Thyroid gland (tissue), 4 donors: Measurements from ENCODE around the gene TAS1R3. TPM values are rescaled to one million over a fixed set of nuclear protein-coding genes. Genes with fewer than 3 reads are reported as not detected.

Experiments used
- DNase-seq, 2 donors: peaks; one replicate each; pipeline ENCODE4 v3.0.0-alpha.2; 2019
- H3K27ac ChIP-seq, 3 donors: fragments of 200-600 bp; sonication (generic); 1 replicate in 2 of 3; 2 replicates in 1 of 3; pipeline ENCODE4 v1.5.1; 2016 to 2019; ENCODE audit warnings: mild to moderate bottlenecking in 1 of 3, moderate library complexity in 1 of 3
- H3K27me3 ChIP-seq: fragments of 200-600 bp; sonication (generic); one replicate; pipeline ENCODE4 v1.5.1; 2019
- H3K36me3 ChIP-seq, 2 donors: fragments of 200-600 bp; sonication (generic); one replicate each; pipeline ENCODE4 v1.5.1; 2016 to 2019
- H3K4me1 ChIP-seq, 2 donors: fragments of 200-600 bp; sonication (generic); one replicate each; pipeline ENCODE4 v1.5.1; 2017 to 2019
- H3K4me3 ChIP-seq, 3 donors: fragments of 200-600 bp; sonication (generic); replicated peaks in 1 of 3; 1 replicate in 2 of 3; 2 replicates in 1 of 3; pipeline ENCODE4 v1.5.1; 2016; ENCODE audit warnings: mild to moderate bottlenecking in 1 of 3
- H3K9me3 ChIP-seq: fragments of 200-600 bp; sonication (generic); one replicate; pipeline ENCODE4 v1.5.1; 2017
- CTCF ChIP-seq, 6 experiments: fragments of 200-600 bp in 3 of 6; fragments of 450-650 bp in 3 of 6; sonication (generic) in 3 of 6; IDR thresholded peaks; one replicate each; pipeline ENCODE4 v1.5.1; 2016 to 2019; ENCODE audit warnings: antibody characterized with exemption in 6 of 6, mild to moderate bottlenecking in 2 of 6, inconsistent platforms in 1 of 6, moderate library complexity in 1 of 6
- POLR2A ChIP-seq, 2 donors: fragments of 450-650 bp; IDR thresholded peaks; one replicate each; pipeline ENCODE4 v1.6.1; 2017; ENCODE audit warnings: antibody characterized with exemption in 2 of 2, mild to moderate bottlenecking in 2 of 2, moderate library complexity in 1 of 2
- WGBS, 2 donors: methylation state at CpG; one replicate each; pipeline ENCODE4 v1.1.5; 2017; 5-methylcytosine and 5-hydroxymethylcytosine counted together
- intact Hi-C: fragments of 100-400 bp; cut with DNase I; formaldehyde crosslinking; loops from one replicate; pipeline ENCODE4 v1.15.1; 2023
- total RNA-seq, 4 donors: library from RNA; depleted of rRNA; stranded (reverse); fragments of >200 nt; gene quantifications; one replicate each; pipeline ENCODE4 v1.2.3, GENCODE V29; 2016

TAS1R3 gene
- total RNA-seq, 4 donors from 2014 or later: 0.11 to 1.4 (median 0.68) TPM

GRCh38 chr1:1304331-1305299 lies 26.5 kb upstream of the TAS1R3 start:
- peaks cover 32 to 37% of the 10 kb centered on the region in 2 donors for H3K4me1 ChIP-seq
- intact Hi-C loops: no loop called here
- no peaks in the 10 kb centered on the region for H3K27me3 ChIP-seq
- TF ChIP-seq CTCF (IDR thresholded peaks at IDR 0.05) (no peak), POLR2A (IDR thresholded peaks at IDR 0.05) (no peak)
- DNase-seq: peak; percentile 26 to 31
- H3K4me3 ChIP-seq: no peak overlapping the region
- 57 to 58% methylated on average over 8 to 21 of the region's 29 CpGs for WGBS, 2 donors
- H3K9me3 ChIP-seq: no peaks in the 10 kb centered on the region
- H3K36me3 ChIP-seq: no peaks in the 10 kb centered on the region
- peak overlapping the region in 2 of 3 donors; percentile 27 to 53 for H3K27ac ChIP-seq

- Histone ChIP-seq H3K4me1 (peaks cover 32 to 39% of the 10 kb centered on the region in 2 donors), H3K4me3 (no peak overlapping the region), H3K27me3 (no peaks in the 10 kb centered on the region), H3K36me3 (no peaks in the 10 kb centered on the region), H3K27ac (peak overlapping the region in 2 of 3 donors; percentile 27 to 53), H3K9me3 (no peaks in the 10 kb centered on the region)
- DNase-seq: peak; percentile 54 to 62
- intact Hi-C loops: no loop called here
- no peak for TF ChIP-seq CTCF (IDR thresholded peaks at IDR 0.05)
- TF ChIP-seq POLR2A (IDR thresholded peaks at IDR 0.05): no peak
- 33 to 44% methylated on average over 9 to 11 of the region's 25 CpGs for WGBS, 2 donors
Measured at GRCh38 chr1:1305300-1306069, 25.6 kb upstream of the TAS1R3 start.

GRCh38 chr1:1306070-1306660 lies 24.9 kb upstream of the TAS1R3 start:
- Histone ChIP-seq H3K4me3 (no peak overlapping the region), H3K27me3 (no peaks in the 10 kb centered on the region), H3K4me1 (peaks cover 32 to 39% of the 10 kb centered on the region in 2 donors), H3K9me3 (no peaks in the 10 kb centered on the region), H3K36me3 (peaks cover 4 to 6% of the 10 kb centered on the region in 2 donors), H3K27ac (peak overlapping the region in 1 of 3 donors; percentile 53)
- intact Hi-C loops: no loop called here
- TF ChIP-seq POLR2A (IDR thresholded peaks at IDR 0.05) (no peak), CTCF (IDR thresholded peaks at IDR 0.05) (no peak)
- DNase-seq: no peak
- WGBS, 2 donors: 38 to 54% methylated on average over 4 to 6 of the region's 11 CpGs

GRCh38 chr1:1306661-1307260 lies 24.3 kb upstream of the TAS1R3 start:
- peak overlapping the region; percentile 70 to 85 (median 85) for H3K4me3 ChIP-seq
- H3K27ac ChIP-seq: no peak overlapping the region
- H3K9me3 ChIP-seq: no peaks in the 10 kb centered on the region
- H3K4me1 ChIP-seq: peaks cover 32 to 39% of the 10 kb centered on the region in 2 donors
- TF ChIP-seq CTCF (IDR thresholded peaks at IDR 0.05) (no peak), POLR2A (IDR thresholded peaks at IDR 0.05) (no peak)
- H3K36me3 ChIP-seq: peaks cover 10 to 12% of the 10 kb centered on the region in 2 donors
- intact Hi-C loops: no loop called here
- DNase-seq: no peak
- WGBS, 2 donors: 14 to 49% methylated on average over 6 to 26 of the region's 27 CpGs
- no peaks in the 10 kb centered on the region for H3K27me3 ChIP-seq
